Sigmoid colon (tissue), 4 donors: Measurements from ENCODE around the gene PCOLCE2.

Source experiments
- EP300 ChIP-seq, 4 donors: sonication (generic); formaldehyde crosslinking; IDR thresholded peaks; one replicate each; pipeline ENCODE4 v1.6.1; 2017; ENCODE audit warnings: antibody characterized with exemption in 4 of 4
- POLR2A ChIP-seq, 2 donors: fragments of 450-650 bp; IDR thresholded peaks; one replicate each; pipeline ENCODE4 v1.6.1; 2016; ENCODE audit warnings: antibody characterized with exemption in 2 of 2, mild to moderate bottlenecking in 2 of 2, moderate library complexity in 2 of 2
- POLR2AphosphoS5 ChIP-seq, 4 donors: sonication (generic); formaldehyde crosslinking; IDR thresholded peaks; one replicate each; pipeline ENCODE4 v1.6.1; 2017; ENCODE audit warnings: antibody characterized with exemption in 4 of 4
- TF ChIP-seq, protein P1 (sequence below), 4 experiments: fragments of 450-650 bp in 3 of 4; fragments of 200-600 bp in 1 of 4; IDR thresholded peaks; one replicate each; pipeline ENCODE4 v1.5.1; 2016 to 2019; ENCODE audit warnings: antibody characterized with exemption in 4 of 4, mild to moderate bottlenecking in 3 of 4, moderate library complexity in 2 of 4

DNA sequence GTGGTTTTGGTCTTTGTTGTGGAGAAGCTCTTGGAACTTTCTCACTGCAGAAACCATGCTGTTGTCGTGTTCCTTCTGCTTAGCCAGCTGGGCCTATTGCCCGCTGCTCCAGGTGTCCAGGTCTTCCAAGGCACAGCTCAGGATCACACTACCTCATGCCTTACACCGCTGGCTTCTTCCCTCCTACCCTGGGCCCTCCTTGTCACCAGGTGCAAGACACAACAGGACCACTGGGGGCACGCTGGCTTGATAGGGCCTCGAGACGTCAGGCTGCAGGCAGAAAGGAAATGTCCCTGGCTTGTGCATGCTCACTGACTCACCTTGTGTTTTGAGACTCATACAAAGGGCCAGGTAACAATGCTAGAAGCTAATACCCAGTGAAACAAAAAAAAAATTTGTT, 42.3 kb upstream of the PCOLCE2 start:
- TF ChIP-seq, protein P1, sequence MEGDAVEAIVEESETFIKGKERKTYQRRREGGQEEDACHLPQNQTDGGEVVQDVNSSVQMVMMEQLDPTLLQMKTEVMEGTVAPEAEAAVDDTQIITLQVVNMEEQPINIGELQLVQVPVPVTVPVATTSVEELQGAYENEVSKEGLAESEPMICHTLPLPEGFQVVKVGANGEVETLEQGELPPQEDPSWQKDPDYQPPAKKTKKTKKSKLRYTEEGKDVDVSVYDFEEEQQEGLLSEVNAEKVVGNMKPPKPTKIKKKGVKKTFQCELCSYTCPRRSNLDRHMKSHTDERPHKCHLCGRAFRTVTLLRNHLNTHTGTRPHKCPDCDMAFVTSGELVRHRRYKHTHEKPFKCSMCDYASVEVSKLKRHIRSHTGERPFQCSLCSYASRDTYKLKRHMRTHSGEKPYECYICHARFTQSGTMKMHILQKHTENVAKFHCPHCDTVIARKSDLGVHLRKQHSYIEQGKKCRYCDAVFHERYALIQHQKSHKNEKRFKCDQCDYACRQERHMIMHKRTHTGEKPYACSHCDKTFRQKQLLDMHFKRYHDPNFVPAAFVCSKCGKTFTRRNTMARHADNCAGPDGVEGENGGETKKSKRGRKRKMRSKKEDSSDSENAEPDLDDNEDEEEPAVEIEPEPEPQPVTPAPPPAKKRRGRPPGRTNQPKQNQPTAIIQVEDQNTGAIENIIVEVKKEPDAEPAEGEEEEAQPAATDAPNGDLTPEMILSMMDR (IDR thresholded peaks at IDR 0.05), result no peak
- TF ChIP-seq POLR2A (IDR thresholded peaks at IDR 0.05) (no peak), EP300 (IDR thresholded peaks at IDR 0.05) (no peak), POLR2AphosphoS5 (IDR thresholded peaks at IDR 0.05) (no peak)
